ENCODE results near the gene COG4.
A peak's percentile ranks its signal among the peaks of the same experiment; 100 is the strongest.

The COG4 gene

DNA sequence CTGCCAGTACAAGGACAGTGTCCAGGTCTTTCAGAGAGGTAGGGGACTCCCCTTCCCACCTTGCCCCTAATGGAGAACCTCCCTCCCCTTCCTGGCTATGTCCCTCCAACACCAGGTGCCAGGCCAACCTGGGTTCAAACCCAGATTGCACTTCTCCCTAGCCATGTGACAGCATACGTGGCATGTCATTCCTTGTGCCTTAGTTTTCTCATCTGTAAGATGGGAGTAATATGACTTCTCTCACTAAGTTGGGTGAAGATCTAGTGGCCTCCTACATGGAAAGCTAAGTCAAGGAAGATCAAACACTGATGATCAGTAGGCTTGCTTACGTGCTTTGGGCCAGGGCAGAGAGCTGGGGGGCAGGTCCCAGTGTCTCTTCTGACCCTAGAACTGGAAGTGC lies 60.1 kb downstream of the COG4 start:
- DNase-seq (ENCODE audit: low read depth), result no peak
- no peak overlapping the region for H3K4me3 ChIP-seq (ENCODE audit: low read depth, low read length)
- TF ChIP-seq, protein P1, sequence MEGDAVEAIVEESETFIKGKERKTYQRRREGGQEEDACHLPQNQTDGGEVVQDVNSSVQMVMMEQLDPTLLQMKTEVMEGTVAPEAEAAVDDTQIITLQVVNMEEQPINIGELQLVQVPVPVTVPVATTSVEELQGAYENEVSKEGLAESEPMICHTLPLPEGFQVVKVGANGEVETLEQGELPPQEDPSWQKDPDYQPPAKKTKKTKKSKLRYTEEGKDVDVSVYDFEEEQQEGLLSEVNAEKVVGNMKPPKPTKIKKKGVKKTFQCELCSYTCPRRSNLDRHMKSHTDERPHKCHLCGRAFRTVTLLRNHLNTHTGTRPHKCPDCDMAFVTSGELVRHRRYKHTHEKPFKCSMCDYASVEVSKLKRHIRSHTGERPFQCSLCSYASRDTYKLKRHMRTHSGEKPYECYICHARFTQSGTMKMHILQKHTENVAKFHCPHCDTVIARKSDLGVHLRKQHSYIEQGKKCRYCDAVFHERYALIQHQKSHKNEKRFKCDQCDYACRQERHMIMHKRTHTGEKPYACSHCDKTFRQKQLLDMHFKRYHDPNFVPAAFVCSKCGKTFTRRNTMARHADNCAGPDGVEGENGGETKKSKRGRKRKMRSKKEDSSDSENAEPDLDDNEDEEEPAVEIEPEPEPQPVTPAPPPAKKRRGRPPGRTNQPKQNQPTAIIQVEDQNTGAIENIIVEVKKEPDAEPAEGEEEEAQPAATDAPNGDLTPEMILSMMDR (IDR thresholded peaks at IDR 0.05; ENCODE audit: control insufficient read depth, extremely low read depth, insufficient read depth), result no peak

DNA sequence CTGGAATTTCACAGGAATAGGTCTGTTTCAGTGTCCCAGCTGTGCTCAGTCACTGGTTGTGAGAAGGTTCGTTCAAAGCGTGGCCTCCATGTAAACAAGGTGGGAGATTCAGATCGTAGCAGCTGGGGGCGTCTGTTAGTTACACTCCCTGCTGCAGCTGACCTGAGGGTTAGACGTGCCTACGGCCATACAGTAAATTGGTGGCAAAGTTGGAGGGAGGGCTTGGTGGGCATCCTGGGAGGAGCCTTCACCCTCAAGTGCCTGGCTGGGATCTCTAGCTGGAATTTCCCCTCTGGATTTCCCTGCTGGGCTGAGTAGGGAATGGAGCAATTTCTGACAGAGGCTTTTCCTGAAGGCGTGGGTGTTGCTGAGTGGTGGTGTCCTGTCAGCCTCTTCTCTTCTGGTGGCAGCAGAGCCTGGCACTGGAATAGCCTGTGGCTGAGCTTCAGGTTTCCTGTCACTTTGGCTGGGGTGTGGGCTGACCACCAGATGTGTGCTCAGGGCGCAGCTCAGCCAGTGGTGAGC lies 62.6 kb downstream of the COG4 start:
- TF ChIP-seq, protein P1 (IDR thresholded peaks at IDR 0.05; ENCODE audit: control insufficient read depth, extremely low read depth, insufficient read depth), result no peak
- DNase-seq (ENCODE audit: low read depth), result no peak
- H3K4me3 ChIP-seq (ENCODE audit: low read depth, low read length), result no peak overlapping the region

DNA sequence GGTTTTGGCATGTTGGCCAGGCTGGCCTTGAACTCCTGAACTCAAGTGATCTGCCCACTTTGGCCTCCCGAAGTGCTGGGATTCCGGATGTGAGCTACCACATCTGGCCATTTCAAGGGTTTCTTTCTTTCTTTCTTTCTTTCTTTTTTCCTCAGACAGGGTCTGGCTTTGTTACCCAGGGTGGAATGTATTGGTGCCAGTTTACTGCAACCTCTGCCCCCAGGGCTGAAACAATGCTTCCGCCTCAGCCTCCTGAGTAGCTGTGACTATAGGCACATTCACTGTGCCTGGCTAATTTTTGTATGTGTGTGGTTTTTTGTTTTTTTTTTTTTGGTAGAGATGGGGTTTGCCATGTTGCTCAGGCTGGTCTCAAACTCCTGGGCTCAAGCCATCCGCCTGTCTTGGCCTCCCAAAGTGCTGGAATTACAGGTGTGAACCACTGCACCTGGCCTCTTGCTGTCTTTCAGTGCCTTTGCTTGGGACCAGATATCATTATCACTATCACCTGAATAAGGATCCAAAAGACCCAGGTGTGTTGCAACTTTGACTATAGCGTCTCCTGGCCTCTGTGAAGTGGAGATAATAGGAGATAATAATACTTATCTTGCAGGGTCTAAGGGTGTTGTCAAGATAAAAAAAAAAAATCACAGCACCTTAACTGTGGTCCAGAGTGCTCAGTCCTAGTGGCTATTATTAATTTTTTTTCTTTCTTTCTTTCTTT lies 65.7 kb downstream of the COG4 start:
- no peak for DNase-seq (ENCODE audit: low read depth)
- H3K4me3 ChIP-seq (ENCODE audit: low read depth, low read length), result no peak overlapping the region
- TF ChIP-seq, protein P1 (IDR thresholded peaks at IDR 0.05; ENCODE audit: control insufficient read depth, extremely low read depth, insufficient read depth), result no peak

DNA sequence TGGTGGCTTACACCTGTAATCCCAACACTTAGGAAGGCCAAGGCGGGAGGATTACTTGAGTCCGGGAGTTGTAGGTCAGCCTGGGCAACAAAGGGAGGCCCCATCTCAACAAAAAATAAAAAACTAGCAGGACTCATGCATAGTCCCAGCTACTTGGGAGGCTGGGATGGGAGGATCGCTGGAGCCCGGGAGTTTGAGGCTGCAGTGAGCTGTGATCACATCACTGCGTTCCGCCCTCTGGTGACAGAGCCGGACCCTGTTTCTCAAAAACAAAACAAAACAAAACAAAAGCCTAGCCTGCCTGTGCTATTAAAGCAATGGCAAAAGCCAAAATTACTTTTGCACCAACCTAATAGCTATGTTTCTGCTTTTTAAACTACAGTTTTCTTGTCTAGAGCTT lies 67.4 kb downstream of the COG4 start:
- no peak overlapping the region; the same call in 1 of the 2 replicates for H3K4me3 ChIP-seq (ENCODE audit: low read depth, low read length)
- TF ChIP-seq, protein P1 (IDR thresholded peaks at IDR 0.05; ENCODE audit: control insufficient read depth, extremely low read depth, insufficient read depth), result no peak
- no peak for DNase-seq (ENCODE audit: low read depth)

DNA sequence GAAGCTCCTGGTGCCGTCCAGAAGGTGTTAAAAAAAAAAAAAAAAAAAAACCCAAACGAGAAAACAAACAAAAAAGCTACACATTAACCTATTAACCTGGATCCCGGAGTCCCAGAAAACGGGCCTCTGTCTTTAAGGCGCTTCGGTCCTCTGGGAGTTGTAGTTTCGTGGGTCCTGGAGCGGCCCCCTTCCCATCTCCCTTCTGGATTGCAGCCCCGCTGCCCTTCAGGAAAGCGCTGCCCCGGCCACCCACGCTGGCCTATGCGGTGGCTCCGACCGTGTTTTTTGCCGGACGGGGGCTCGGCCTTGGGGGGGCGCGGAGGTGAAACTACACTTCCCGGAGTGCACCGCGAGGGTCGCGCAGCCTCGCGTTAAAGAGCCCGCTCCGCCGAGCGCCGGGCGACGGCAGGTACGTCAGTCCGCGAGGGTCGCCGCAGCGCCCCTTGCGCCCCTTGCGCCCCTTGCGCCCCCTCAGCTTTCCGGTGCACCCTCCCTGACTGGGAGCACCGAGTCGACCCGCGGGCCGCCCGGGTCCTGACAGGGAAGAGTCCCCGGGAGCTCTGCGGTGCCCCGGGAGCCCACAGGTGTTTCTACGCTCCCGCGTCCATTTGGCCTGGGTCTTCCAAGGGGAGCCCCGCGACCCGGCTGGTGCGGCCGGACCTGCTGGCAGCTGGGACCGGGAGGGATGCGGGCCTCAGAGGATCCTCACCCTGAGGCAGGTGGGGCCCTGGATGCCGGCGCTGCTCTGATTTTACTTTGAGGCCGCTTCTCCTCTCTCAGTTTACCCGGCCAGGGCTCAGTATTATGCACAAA lies 68.9 kb downstream of the COG4 start, which contains the start of gene FCSK:
FCSK (plus strand) TSS at position 374 of the 813 bp plus-strand sequence. CDS start 8,596 bp downstream, outside the sequence.
- TF ChIP-seq, protein P1 (IDR thresholded peaks at IDR 0.05; ENCODE audit: control insufficient read depth, extremely low read depth, insufficient read depth), result peak; percentile 21; the same call in 1 of the 2 replicates
- peak within 1 kb of the TSS; percentile 89 for H3K4me3 ChIP-seq (ENCODE audit: low read depth, low read length)
- DNase-seq (ENCODE audit: low read depth), result no peak

DNA sequence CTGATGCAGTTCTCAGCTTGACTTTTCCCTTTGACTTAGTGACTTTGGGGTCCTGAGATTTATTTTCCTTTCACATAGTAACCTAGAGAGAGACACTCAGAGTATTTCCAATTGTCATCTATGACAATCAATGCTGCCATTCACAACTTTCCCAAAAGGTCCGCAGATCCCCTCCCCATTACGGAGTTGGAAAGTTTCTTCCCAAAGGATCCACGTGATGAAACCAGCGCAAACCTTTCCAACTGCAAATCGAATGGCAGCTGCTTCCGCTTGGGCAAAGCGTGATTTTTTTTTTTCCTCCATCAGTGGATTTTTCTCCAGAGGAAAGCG lies 69.5 kb downstream of the COG4 start:
- peak overlapping the region; percentile 89 for H3K4me3 ChIP-seq (ENCODE audit: low read depth, low read length)
- TF ChIP-seq, protein P1 (IDR thresholded peaks at IDR 0.05; ENCODE audit: control insufficient read depth, extremely low read depth, insufficient read depth), result no peak
- DNase-seq (ENCODE audit: low read depth), result peak; percentile 34

Measured in LNCaP clone FGC (cell line).